NCI-H1694 treated with DMSO at 0.1 percent for 48 hours (cell line): Measurements from ENCODE around the gene SLC46A1.

Experiments used
- DNase-seq: peaks from one replicate; lab custom pipeline; 2025; lab: John Stamatoyannopoulos, UW

The SLC46A1 gene

DNA sequence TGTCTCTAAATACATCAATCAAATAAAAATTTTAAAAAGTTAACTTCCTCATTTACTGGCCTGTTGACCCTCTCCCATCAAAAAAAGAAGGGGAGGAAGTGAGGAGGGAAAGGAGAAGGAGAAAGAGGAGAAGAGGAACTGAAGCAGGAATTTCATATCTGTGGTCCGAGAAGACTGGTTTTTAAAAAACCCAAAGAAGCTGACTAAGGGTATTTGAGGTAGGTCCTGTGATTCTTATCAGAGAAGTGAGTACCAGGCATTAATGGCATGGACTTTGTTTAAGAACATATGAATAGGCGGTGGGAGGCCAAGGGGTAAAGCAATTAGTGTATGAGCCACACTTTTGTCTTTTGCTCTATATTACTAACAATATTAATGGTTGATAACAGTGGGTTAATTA is 2.0 kb downstream of the SLC46A1 start:
- no peak for DNase-seq

- DNase-seq, result no peak
Observed at GRCh38 chr17:28402844-28403243, 3.2 kb downstream of the SLC46A1 start.

DNA sequence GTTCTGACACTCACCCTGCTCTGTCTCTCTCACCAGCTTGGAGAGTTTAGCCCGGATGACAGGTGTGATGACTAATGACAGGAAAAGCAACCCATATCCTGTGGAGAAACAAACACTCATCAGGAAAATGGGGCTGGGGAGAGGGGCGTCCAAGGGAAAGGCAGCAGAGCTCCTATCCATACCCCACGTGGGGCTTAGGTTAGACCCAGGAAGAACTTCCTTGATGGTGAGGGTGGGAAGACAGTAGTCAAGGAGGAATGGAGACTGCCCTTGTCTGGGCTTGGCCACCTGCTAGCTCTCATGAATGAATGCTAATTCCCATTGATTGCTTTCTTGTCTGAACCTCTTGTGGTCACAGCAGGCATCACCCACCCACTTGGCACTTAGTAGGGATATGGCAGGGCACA is 3.8 kb downstream of the SLC46A1 start:
- no peak for DNase-seq

- DNase-seq, result no peak
Observed at GRCh38 chr17:28399808-28400207, 6.2 kb downstream of the SLC46A1 start.

DNA sequence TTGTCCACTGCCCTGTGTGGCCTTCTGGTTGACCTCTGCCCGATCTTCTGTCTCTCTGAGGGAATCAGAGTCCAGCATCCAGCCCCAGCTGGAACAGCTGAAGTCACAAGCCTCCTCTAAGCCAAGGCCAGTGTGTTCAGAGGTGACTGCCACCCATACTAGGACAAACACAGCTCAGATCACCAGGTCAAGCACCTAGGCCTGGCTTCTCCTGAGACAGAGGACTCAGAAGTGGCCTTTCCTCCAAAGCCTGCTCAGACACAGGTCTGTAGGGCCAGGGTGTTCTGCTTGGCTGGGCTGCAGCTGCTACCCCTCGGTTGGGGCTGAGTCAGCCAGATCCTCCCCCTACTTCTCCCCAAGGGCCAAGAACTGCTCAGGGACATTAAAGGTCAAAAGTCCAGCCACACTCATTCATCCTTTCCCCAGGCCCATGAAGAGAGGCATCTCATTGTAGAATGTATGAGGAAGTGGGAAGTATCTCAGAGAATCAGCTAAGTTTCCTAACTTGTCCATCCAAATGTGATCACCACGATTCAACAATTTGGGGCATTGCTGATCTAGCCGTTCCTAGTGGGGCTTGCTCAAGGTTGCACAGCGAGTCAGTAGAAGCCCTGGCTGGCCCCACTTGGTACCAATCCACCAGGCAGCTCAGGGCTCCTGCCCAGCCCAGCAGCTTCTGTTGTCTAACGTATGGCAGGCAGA is 7.6 kb downstream of the SLC46A1 start:
- DNase-seq, result no peak

GRCh38 chr17:28397687-28398279 is 8.2 kb downstream of the SLC46A1 start:
- DNase-seq, result no peak

- no peak for DNase-seq
Observed at GRCh38 chr17:28397275-28397674, 8.7 kb downstream of the SLC46A1 start.

DNA sequence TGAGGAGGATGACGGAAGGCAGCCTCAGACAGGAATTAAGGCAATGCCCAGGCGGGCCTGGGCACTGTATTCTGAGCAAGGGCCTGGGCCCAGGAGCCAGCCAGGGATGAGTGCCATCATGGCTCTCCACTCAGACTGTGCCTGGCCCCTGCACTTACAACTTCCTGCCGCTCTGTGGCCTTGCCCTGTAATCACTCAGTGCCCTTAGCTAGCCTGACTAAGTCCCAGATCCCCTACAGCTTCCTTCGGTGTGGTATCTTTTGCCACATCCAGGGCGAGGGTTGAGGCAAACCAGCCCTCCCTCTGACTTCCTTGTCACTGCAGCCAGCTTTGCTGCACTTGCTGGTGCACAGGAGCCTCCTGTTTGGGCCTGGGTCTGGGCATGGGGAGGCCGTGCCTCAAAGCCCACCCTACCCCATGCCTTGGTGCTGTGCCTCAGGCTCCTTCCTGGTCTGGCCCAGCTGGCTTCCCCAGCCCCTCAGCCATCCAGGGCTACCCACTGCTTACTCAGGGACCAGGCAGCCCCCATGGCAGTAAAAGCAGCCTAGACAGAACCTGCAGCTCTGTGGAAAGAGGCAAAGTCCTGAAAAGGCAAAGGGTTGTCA is 9.3 kb downstream of the SLC46A1 start:
- DNase-seq, result no peak

DNA sequence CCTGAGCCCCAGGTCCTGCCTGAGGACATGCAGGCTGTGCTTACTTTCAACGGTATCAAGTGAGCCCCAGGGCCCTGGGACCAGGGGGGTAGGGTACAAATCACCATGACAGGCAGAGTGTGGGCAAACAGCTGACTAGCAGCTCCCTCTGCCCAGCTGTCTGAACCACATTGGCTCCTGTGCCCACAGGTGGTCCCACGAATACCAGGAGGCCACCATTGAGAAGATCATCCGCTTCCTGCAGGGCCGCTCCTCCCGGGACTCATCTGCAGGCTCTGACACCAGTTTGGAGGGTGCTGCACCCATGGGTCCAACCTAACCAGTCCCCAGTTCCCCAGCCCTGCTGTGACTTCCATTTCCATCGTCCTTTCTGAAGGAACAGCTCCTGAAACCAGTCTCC is 10.0 kb downstream of the SLC46A1 start:
- no peak for DNase-seq

- no peak for DNase-seq
Observed at GRCh38 chr17:28395426-28395825, 10.6 kb downstream of the SLC46A1 start.

DNA sequence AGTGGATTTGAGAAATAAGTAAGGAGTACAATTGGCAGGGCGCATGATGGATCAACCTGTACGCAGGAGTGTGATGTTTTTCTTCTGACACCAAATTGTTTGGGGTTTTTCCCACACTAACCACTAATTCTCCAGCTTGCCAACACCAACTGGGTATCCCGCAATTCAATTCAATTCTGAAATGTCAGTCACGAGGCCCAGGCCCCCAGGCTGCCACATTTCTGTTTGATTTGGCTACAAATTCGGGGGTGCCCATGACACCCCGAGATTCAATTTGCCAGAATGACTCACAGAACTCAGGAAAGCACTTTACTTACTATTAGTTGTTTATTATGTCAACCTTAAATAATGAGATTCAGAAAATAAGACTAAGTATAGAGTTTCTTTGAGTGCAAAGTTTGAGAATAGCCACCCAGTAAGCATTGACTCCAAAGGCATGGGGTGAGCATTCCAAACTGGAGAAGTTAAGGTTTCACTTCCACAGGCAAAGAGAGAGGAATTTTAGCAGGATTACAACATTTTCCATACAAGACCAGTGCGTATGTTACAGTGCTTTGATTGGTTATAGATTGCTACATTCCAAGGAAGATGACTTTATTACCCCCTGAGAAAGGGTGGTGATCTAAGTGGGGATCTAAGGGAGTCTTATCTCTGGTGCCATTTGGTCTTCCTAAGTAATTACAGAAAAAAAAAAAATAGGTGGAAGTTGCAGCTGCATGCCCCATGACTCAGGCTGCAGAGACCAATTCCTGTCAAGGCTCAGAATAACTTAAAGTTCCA is 11.5 kb downstream of the SLC46A1 start:
- DNase-seq, result no peak

GRCh38 chr17:28392491-28392890 is 13.5 kb downstream of the SLC46A1 start:
- no peak for DNase-seq

DNA sequence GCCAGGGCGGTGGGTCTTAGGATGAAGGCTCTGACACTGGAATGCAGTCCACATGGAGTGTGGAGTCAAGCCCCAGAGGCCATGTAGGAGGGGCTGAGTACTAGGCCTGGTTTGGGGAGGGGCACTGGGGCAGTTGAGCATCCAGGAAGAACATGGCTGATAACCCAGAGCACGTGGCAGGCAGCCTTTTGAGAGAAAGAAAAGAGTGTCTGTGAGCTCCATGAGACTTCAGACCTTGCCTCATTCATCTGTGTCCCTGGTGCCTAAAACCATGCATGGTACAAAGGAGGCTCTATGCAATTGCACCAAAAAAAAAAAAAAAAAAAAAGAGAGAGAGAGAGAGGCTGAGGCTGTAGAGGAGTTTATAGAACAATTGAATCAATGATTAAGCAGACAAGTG is 14.6 kb downstream of the SLC46A1 start:
- DNase-seq, result no peak

- DNase-seq, result no peak
Observed at GRCh38 chr17:28390984-28391383, 15.0 kb downstream of the SLC46A1 start.

GRCh38 chr17:28390563-28390962 is 15.4 kb downstream of the SLC46A1 start:
- no peak for DNase-seq

DNA sequence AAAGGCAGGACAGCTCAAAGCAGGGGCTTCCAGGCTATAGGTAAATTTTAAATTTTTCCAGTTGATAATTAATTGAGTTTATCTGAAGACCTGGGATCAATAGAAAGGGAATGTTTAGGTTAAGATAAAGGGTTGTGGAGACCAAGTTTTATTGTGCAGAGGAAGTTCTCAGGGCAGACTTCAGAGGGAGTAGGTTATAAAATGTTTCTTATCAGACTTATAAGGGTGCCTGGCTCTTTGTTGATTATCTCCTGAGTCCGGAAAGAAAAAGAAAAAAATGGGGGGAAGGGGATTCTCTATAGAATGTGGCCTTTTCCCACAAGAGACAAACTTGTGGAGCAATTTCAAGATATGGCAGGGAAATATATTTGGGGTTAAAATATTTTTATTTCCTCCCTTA is 15.9 kb downstream of the SLC46A1 start:
- DNase-seq, result no peak

DNA sequence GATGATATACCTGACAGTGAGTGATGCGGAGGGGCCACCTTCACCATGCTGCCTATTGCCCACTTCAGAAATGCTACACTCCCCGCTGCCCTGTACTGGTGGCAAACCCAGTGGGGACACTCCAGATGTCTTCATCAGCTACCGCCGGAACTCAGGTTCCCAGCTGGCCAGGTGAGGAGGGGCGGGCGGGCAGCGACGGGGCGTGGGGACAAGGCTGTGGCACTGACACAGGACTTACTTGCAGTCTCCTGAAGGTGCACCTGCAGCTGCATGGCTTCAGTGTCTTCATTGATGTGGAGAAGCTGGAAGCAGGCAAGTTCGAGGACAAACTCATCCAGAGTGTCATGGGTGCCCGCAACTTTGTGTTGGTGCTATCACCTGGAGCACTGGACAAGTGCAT is 17.9 kb downstream of the SLC46A1 start:
- DNase-seq, result no peak

DNA sequence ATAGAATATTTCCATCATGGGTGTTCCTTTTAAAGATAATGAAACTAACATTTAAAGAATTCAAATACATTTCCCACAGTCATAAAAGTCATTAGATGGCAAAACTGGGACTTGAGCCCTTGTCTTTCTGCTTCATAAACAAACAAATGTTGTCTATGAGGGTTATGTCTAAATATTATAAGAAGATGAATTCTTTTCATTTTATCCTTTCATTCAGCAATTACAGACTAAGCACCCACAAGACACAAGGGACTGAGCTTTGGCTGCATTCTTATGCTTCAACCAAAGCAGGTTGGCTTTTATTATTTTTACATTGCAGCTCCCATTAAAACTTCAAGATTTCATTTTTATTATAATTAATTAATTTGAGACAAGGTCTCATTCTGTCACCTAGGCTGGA is 19.6 kb downstream of the SLC46A1 start:
- DNase-seq, result no peak

GRCh38 chr17:28385406-28385805 is 20.6 kb downstream of the SLC46A1 start:
- DNase-seq, result no peak

GRCh38 chr17:28385037-28385400 is 21.0 kb downstream of the SLC46A1 start:
- no peak for DNase-seq

DNA sequence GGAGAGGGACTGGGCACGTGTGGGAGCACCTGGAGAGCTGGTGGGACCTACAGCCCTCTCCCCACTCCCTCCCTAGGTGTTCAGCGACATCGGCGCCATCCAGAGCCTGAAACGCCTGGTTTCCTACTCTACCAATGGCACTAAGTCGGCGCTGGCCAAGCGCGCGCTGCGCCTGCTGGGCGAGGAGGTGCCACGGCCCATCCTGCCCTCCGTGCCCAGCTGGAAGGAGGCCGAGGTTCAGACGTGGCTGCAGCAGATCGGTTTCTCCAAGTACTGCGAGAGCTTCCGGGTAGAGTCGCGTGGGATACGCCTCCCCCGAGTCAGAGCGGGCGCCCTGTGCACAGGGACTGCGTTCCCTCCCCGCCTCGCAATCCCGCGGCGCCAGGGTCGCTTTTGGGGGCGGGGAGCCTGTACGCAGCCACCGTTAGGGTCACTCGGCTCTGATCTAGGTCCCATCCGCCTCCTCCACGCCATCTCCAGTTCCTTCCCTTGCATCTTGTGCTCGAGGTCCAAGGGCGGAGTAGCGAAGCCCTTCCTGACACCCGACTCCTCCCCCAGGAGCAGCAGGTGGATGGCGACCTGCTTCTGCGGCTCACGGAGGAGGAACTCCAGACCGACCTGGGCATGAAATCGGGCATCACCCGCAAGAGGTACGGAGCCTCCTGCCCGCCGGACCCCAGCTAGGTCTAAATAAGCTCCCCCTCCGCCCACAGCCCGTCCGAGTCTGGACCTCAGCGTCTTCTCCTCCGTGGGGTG is 21.6 kb downstream of the SLC46A1 start:
- DNase-seq, result no peak

- no peak for DNase-seq
Observed at GRCh38 chr17:28381141-28381825, 24.7 kb downstream of the SLC46A1 start.
